ENCODE data around the gene MTHFD2. TPM values are rescaled to one million over a fixed set of nuclear protein-coding genes. Genes with fewer than 3 reads are reported as not detected.
A peak's percentile ranks its signal among the peaks of the same experiment; 100 is the strongest.

The MTHFD2 gene
- total RNA-seq, 1 experiment from 2014 or later = 257 TPM

GRCh38 chr2:74262681-74263080 lies 64.3 kb downstream of the MTHFD2 start:
- DNase-seq (ENCODE audit: low spot score) = no peak

- DNase-seq (ENCODE audit: low spot score) = no peak
Observed at GRCh38 chr2:74264281-74264680, 65.9 kb downstream of the MTHFD2 start.

- peak; percentile 39 for DNase-seq (ENCODE audit: low spot score)
Observed at GRCh38 chr2:74267068-74267467, 68.7 kb downstream of the MTHFD2 start.

Other genes starting within 250 kb of the MTHFD2 start
- gene TET3, start 213.7 kb upstream of the MTHFD2 start, total RNA-seq (2014; rRNA removed; shearing (Covaris generic)) = 4.7 and 4.9 TPM in 2 replicates
- gene BOLA3, start 50.7 kb upstream of the MTHFD2 start, total RNA-seq (2014; rRNA removed; shearing (Covaris generic)) = 144 and 202 TPM in 2 replicates
- gene MOB1A, start 19.7 kb upstream of the MTHFD2 start, total RNA-seq (2014; rRNA removed; shearing (Covaris generic)) = 147 and 150 TPM in 2 replicates
- 0.02 and 0.23 TPM in 2 replicates for gene SLC4A5, start 144.8 kb downstream of the MTHFD2 start, total RNA-seq (2014; rRNA removed; shearing (Covaris generic))
- 55.1 and 67.2 TPM in 2 replicates for gene DCTN1, start 181.7 kb downstream of the MTHFD2 start, total RNA-seq (2014; rRNA removed; shearing (Covaris generic))
- 0.53 and 0.70 TPM in 2 replicates for gene C2orf81, start 223.0 kb downstream of the MTHFD2 start, total RNA-seq (2014; rRNA removed; shearing (Covaris generic))
- 32.6 and 43.4 TPM in 2 replicates for gene WDR54, start 223.1 kb downstream of the MTHFD2 start, total RNA-seq (2014; rRNA removed; shearing (Covaris generic))
- 9.4 and 10.5 TPM in 2 replicates for gene RTKN, start 243.3 kb downstream of the MTHFD2 start, total RNA-seq (2014; rRNA removed; shearing (Covaris generic))